GM12874 (cell line): ENCODE results near the gene CDH15.

Source experiments
- TF ChIP-seq, protein P1 (sequence below): IDR thresholded peaks from 2 replicates; pipeline ENCODE4 v1.5.1; 2011; ENCODE audit warnings: low read depth, mild to moderate bottlenecking, control low read depth, low read length, moderate library complexity; ENCODE audit not compliant: insufficient read depth

Gene CDH15

GRCh38 chr16:89192956-89193575 is 21.5 kb downstream of the CDH15 start:
- TF ChIP-seq, protein P1, sequence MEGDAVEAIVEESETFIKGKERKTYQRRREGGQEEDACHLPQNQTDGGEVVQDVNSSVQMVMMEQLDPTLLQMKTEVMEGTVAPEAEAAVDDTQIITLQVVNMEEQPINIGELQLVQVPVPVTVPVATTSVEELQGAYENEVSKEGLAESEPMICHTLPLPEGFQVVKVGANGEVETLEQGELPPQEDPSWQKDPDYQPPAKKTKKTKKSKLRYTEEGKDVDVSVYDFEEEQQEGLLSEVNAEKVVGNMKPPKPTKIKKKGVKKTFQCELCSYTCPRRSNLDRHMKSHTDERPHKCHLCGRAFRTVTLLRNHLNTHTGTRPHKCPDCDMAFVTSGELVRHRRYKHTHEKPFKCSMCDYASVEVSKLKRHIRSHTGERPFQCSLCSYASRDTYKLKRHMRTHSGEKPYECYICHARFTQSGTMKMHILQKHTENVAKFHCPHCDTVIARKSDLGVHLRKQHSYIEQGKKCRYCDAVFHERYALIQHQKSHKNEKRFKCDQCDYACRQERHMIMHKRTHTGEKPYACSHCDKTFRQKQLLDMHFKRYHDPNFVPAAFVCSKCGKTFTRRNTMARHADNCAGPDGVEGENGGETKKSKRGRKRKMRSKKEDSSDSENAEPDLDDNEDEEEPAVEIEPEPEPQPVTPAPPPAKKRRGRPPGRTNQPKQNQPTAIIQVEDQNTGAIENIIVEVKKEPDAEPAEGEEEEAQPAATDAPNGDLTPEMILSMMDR: no peak

- TF ChIP-seq, protein P1: no peak
Measured at GRCh38 chr16:89193576-89194293, 22.2 kb downstream of the CDH15 start.

- TF ChIP-seq, protein P1: no peak
Measured at GRCh38 chr16:89194340-89195311, 23.1 kb downstream of the CDH15 start.

GRCh38 chr16:89195521-89196171 is 24.1 kb downstream of the CDH15 start:
- TF ChIP-seq, protein P1: no peak

DNA sequence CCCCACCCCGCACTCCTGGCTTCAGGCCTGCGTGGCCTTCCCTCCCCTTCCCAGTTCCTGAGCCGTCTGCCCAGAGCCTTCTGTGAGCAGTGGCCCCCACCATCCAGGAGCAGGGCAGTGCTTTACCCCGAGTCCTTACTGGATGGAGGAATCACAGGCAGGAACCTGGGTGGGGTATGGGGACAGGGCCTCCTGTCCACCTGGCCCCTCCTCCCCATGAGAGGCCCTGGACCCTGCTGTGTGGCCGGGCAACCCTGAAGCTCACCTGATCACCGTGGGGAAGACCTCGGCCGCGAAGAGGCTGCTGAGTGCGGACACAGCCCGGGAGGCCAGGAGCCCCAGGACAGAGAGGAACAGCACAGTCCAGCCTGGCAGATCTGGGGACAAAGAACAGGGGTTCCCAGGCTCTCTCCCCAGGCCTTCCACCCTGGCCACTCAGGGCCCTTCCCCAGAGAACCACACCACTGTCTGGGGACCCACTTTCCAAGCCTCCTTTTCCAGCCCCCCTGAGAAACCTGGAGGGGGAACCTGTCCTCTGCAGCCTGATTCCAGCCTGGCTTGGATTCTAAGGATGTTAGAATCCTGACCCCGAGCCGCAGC is 25.6 kb downstream of the CDH15 start:
- TF ChIP-seq, protein P1: no peak

DNA sequence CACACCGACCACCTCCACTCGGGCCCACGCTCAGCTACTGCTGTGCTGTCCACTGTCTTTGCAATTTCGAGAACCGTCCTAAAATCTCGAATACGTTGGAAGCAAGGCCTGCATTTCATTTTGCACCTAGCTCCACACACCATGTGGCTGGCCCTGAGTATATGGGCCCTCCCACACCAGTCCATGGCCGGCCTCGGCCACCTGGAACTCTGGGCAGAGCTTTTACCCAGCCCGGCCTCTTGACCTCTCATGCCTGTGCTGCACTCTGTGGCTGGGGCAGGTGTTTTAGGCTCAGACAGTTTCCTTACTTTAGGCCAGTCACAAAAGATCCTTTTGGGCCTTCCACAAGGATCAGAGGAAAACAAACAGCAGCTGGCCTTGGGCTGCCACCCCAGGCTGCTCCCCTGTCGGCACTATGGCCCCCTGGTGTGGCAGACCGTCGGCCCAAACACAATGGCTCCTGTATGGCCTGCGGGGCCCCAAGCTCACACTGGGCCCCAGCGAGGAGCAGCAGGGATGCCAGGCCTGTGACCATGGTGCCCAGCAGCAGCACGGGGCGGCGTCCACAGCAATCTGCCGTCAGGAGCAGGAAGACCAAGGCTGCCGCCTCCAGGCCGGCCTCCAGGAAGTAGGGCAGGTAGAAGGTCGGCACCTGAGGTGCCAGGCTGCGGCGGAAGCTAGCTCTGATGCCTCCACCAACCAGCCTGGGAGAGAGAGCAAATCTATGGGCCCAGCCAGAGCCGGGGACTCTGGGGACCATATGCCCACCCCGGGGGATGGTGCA is 26.3 kb downstream of the CDH15 start:
- TF ChIP-seq, protein P1: no peak
